Measurements from ENCODE around the gene PTPN11.
"Not testable (repeated sequence)": the region's sequence is repeated elsewhere in the genome, so short reads cannot be mapped to it uniquely, and the experiment has no call there.

Gene PTPN11

DNA sequence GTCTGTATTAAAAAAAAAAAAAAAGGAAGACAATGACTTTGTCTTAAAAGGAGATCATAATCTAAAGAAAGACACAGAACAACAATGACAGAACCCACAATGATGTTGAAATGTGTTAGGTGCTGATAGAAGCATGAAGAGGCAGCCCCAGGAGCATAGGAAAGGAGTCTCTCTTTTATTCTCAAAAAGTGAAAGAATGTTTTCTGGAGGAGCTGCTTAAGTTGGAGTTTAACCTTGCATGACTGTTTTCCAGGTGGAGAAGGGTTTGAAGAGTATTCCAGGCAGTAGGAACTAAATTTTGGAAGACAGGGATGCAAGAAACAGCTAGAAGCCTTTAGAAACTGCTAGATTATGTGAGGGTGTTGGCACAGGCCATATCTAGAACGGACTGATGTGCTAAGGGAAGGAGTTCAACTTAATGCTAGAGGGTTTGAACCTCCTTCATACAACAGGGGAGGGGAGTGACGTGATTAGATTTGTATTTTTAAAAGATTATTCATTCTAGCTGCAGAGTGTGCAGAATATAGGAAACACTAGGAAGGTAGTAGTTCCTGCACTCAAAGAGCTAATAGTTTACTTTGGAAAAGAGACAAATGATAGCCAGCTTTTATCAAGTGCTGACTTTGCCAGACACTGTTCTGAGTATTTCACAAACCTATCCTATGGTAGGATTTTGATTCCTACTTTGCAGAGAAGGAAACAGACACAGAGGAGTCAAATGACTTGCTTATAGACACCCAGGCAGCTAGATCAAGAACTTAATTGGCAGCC lies 4.7 kb upstream of the PTPN11 start:
- H3K4me3 ChIP-seq (ENCODE audit: low read depth, low read length) = no peak overlapping the region
- peak; percentile 73 for DNase-seq (ENCODE audit: low read depth)
- TF ChIP-seq, protein P1, sequence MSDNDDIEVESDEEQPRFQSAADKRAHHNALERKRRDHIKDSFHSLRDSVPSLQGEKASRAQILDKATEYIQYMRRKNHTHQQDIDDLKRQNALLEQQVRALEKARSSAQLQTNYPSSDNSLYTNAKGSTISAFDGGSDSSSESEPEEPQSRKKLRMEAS (IDR thresholded peaks at IDR 0.05; ENCODE audit: low read depth, low read length) = no peak
- TF ChIP-seq POLR2A (IDR thresholded peaks at IDR 0.05; ENCODE audit: extremely low read depth, insufficient read length) = no peak
- TF ChIP-seq, protein P2, sequence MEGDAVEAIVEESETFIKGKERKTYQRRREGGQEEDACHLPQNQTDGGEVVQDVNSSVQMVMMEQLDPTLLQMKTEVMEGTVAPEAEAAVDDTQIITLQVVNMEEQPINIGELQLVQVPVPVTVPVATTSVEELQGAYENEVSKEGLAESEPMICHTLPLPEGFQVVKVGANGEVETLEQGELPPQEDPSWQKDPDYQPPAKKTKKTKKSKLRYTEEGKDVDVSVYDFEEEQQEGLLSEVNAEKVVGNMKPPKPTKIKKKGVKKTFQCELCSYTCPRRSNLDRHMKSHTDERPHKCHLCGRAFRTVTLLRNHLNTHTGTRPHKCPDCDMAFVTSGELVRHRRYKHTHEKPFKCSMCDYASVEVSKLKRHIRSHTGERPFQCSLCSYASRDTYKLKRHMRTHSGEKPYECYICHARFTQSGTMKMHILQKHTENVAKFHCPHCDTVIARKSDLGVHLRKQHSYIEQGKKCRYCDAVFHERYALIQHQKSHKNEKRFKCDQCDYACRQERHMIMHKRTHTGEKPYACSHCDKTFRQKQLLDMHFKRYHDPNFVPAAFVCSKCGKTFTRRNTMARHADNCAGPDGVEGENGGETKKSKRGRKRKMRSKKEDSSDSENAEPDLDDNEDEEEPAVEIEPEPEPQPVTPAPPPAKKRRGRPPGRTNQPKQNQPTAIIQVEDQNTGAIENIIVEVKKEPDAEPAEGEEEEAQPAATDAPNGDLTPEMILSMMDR (IDR thresholded peaks at IDR 0.05; ENCODE audit: low read depth, low read length) = no peak
- no peak for TF ChIP-seq MYC (IDR thresholded peaks at IDR 0.05; ENCODE audit: low read depth, low read length)

DNA sequence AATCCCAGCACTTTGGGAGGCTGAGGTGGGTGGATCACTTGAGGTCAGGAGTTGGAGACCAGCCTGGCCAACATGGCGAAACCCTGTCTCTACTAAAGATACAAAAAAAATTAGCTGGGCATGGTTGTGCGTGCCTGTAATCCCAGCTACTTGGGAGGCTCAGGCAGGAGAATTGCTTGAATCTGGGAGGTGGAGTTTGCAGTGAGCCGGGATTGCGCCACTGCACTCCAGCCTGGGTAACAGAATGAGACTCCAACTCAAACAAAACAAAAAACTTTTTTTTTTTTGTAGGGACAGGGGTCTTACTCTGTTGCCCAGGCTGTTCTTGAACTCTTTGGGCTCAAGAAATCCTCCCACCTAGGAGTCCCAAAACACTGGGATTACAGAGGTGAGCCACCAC lies 3.3 kb upstream of the PTPN11 start:
- not testable (repeated sequence) for DNase-seq (ENCODE audit: low read depth); H3K4me3 ChIP-seq (ENCODE audit: low read depth, low read length)

DNA sequence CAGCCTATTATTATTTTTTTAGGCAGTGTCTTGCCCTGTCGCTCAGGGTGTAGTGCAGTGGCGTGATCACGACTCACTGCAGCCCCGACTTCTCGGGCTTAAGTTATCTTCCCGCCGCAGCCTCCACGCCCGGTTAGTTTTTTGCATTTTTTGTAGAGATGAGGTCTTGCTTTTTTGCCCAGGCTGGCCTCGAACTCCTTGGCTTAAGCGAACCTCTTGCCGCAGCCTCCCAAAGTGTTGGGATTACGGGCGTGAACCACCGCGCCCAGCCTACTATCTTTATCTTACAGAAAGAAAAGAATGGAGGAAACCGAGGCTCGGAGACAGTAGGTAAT lies 507 bp upstream of the PTPN11 start:
- no peak for DNase-seq (ENCODE audit: low read depth)
- TF ChIP-seq, protein P2 (IDR thresholded peaks at IDR 0.05; ENCODE audit: low read depth, low read length) = no peak
- TF ChIP-seq, protein P1 (IDR thresholded peaks at IDR 0.05; ENCODE audit: low read depth, low read length) = no peak
- TF ChIP-seq POLR2A (IDR thresholded peaks at IDR 0.05; ENCODE audit: extremely low read depth, insufficient read length) (no peak), MYC (IDR thresholded peaks at IDR 0.05; ENCODE audit: low read depth, low read length) (no peak)
- H3K4me3 ChIP-seq (ENCODE audit: low read depth, low read length) = peak overlapping the region; percentile 86

DNA sequence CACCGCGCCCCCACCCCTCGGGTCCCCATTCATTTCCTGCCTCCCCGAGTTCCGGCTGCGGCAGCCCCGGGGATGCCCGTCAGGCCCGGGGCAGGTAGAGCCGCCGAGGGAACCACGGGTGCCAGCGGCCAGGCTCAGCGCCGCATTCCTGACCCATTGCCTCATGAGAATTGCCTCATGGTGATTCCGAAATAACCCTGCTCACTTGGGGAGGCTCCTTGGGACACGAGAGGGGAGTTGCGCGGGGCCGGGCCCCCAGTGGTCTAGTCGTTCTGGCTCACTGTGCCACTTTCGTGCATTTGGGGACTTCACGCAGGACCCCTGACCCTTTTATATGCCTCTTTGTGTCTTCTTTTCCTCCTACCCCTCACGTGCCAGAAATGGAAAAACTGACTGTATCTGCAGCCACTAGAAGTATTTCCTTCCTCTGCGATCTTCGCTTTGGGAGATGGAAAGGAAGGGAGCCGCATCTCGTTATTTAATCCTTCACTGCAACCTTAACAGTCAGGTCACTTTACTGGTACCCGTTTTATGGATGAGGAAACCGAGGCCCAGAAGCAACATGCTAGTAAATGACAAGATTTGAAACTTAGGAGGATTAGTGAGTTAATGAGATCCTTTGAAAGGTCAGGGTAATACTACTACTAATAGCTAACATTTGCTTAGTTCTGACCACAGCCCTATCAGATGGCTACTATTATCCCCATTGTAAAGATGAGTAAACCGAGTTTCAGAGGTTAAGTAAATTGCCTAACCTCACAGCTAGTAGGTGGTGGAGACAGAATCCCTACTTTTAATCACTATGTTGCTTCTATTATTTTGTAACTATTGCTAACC lies 768 bp downstream of the PTPN11 start:
- no peak for DNase-seq (ENCODE audit: low read depth)
- TF ChIP-seq, protein P2 (IDR thresholded peaks at IDR 0.05; ENCODE audit: low read depth, low read length) = no peak
- TF ChIP-seq, protein P1 (IDR thresholded peaks at IDR 0.05; ENCODE audit: low read depth, low read length) = no peak
- TF ChIP-seq POLR2A (IDR thresholded peaks at IDR 0.05; ENCODE audit: extremely low read depth, insufficient read length) = no peak
- peak; percentile 32; the same call in 1 of the 2 replicates for TF ChIP-seq MYC (IDR thresholded peaks at IDR 0.05; ENCODE audit: low read depth, low read length)

DNA sequence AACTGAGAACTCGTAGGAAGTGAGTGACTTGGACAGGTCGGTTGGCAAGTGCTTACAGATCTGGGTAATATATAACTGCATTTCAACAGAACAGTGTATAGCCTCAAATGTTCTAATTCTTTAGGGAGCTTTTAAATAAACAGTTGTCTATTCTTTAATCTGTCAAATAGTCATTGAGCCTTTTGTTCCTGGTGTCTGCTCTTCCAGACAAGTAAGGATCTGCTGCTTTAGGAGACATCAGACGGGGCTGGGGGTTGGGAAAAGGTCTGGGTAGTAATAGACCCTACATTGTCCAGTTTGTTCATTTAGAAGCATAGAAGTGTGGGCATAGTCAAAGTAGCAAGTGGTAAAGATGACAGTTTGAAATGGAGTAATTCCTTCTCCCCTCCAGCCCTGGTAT lies 2.0 kb downstream of the PTPN11 start:
- no peak for DNase-seq (ENCODE audit: low read depth)
- TF ChIP-seq, protein P1 (IDR thresholded peaks at IDR 0.05; ENCODE audit: low read depth, low read length) = no peak
- TF ChIP-seq, protein P2 (IDR thresholded peaks at IDR 0.05; ENCODE audit: low read depth, low read length) = no peak
- TF ChIP-seq POLR2A (IDR thresholded peaks at IDR 0.05; ENCODE audit: extremely low read depth, insufficient read length) (no peak), MYC (IDR thresholded peaks at IDR 0.05; ENCODE audit: low read depth, low read length) (no peak)
- peak overlapping the region; percentile 25 for H3K4me3 ChIP-seq (ENCODE audit: low read depth, low read length)

More for the DNA sequence above, 768 bp downstream of the PTPN11 start:
- H3K4me3 ChIP-seq (ENCODE audit: low read depth, low read length) = peak overlapping the region; percentile 86

DNA sequence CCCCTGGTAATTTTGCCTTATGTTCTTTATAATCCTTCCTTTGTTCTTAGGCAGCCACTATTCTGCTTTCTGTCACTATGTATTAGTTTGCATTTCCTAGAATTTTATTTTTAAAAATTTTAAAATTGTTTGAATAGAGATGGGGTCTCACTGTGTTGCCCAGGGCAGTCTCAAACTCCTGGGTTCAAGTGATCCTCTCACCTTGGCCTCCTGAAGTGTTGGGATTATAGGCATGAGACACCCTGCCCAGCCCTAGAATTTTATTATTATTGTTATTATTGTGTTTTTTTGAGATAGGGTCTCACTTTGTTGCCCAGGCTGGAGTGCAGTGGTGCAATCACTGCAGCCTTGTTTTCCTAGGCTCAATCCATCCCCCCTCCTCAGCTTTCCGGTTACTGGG lies 2.6 kb downstream of the PTPN11 start:
- no peak overlapping the region for H3K4me3 ChIP-seq (ENCODE audit: low read depth, low read length)
- DNase-seq (ENCODE audit: low read depth) = no peak
- TF ChIP-seq MYC (IDR thresholded peaks at IDR 0.05; ENCODE audit: low read depth, low read length) = no peak
- no peak for TF ChIP-seq POLR2A (IDR thresholded peaks at IDR 0.05; ENCODE audit: extremely low read depth, insufficient read length)
- TF ChIP-seq, protein P1 (IDR thresholded peaks at IDR 0.05; ENCODE audit: low read depth, low read length) = no peak
- TF ChIP-seq, protein P2 (IDR thresholded peaks at IDR 0.05; ENCODE audit: low read depth, low read length) = no peak
